ENCODE results near the gene CXXC5.

CXXC5 gene

DNA sequence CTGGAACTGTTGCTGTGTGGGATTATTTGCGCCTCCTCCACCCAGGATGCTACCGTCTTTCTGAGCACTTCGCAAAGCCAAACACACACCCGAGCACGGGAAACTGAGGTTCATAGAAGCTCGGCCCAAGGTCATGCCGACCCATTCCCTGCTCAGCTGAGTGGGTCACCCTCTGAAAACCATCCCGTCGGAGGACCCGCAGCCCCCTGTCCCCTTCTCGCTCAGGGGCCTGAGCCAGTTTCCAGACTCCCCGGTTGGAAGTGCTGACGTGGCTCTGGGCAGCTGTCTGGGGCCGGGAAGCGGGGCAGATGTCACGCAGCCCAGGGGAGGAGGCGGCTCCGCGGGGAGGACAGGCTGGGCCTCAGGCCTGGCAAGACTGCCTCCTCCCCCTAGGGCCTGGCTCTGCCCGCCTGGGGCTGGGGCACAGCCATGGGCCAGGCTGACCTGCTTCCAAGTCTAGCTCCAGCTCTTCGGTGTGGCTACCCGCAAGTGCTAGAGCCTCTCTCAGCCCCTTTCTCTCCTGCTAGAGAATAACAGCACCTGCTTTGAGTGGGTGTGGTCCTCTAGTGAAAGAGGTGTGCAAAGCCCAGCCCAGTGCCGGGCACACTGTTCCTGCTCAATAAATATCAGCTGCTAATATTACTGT, 9.9 kb upstream of the CXXC5 start:
- DNase-seq (ENCODE audit: low read depth) = peak; percentile 60

DNA sequence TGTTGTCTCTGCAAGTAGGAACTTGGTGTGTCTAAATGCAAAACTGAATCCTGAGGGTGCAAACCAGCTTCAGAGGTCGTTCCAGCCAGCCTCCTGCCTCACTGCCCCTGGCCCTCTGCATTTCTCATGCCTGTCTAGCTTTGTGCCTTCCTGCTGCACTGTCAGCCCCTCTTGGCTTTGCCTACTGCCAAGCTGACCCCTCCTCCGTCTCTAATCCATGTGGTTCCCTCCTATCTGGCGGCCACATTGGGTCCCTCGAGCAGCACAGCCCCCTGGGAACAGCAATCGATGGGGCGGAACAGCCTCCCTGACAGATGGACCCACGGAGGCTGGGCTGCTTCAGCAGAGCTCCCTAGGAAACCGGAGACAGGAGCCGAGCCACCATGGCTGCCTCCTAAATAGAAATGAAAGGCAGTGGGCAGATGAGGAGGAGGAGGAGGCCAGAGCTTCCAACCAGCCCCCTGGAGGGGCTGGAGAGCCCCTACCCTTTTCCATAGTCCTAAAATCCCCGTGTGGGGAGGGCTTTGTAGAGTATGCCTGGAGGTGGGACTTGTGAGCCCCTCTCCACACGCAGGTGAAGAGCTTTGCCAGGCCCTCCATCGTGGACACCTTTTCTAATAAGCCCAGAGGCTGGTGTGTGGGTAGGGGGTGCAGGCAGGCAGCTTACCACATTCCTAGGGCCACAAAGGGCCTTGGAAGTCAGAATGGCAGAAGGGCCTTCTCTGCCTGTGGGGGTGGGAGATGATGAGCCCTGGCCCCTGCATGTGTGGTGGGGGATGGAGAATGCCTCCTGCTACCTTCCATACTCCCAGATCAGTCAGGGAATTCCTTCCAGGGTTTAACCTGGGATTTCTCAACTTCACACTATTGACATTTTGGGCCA, 9.2 kb upstream of the CXXC5 start:
- DNase-seq (ENCODE audit: low read depth) = no peak

- DNase-seq (ENCODE audit: low read depth) = no peak
These were observed 8.3 kb upstream of the CXXC5 start for GRCh38 chr5:139639619-139640380.

GRCh38 chr5:139640421-139641115, 7.6 kb upstream of the CXXC5 start:
- no peak for DNase-seq (ENCODE audit: low read depth)

- DNase-seq (ENCODE audit: low read depth) = no peak
These were observed 6.8 kb upstream of the CXXC5 start for GRCh38 chr5:139641116-139642080.

GRCh38 chr5:139642213-139642612, 5.9 kb upstream of the CXXC5 start:
- DNase-seq (ENCODE audit: low read depth) = no peak

DNA sequence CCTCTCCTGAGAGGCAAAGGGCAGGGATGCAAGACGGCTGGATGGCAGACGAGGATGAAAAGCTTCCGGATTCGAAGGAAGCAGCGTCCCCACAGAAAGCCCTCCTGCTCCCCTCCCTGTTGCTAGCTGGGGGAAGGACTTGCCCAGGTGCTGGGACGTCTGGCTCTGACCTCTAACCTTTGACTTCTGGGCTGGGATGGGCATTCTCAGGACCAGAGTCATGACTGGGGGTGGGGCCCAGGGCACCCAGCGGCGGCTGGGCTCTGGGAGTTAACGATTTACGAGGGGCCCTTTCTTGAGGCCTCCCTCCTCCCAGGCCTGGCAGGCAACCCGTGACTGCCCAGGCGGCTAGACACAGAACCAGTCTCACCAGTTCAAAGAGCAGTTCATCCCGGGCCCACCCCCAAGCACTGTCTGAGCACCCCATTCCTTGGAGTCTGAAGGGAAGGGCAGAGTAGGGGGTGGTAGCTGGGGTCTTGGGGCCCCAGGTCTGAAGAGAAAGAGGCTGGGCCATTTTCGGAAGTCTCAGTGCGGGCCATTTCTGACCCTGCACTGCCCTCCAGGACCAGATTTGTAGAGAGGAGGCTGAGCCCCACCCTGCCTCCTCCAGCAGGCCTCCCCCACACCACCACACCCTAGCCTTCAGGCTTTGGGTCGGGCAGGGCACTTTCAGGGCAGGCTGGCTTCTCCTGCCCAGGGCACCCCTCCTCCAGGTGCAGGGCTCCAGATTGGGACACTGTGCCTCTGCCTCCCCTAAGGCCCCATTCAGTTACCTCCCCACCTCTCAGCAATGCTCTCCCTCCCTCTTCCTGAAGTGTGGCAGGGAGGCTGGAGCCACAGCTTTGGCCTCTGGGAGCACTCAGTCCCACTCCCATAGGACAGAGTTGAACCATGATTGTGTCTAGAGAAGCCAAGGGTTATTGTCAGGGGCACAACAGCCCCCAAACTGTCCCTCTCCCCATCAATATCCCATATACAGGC, 5.0 kb upstream of the CXXC5 start:
- no peak for DNase-seq (ENCODE audit: low read depth)

GRCh38 chr5:139644001-139644456, 4.1 kb upstream of the CXXC5 start:
- no peak for DNase-seq (ENCODE audit: low read depth)

DNA sequence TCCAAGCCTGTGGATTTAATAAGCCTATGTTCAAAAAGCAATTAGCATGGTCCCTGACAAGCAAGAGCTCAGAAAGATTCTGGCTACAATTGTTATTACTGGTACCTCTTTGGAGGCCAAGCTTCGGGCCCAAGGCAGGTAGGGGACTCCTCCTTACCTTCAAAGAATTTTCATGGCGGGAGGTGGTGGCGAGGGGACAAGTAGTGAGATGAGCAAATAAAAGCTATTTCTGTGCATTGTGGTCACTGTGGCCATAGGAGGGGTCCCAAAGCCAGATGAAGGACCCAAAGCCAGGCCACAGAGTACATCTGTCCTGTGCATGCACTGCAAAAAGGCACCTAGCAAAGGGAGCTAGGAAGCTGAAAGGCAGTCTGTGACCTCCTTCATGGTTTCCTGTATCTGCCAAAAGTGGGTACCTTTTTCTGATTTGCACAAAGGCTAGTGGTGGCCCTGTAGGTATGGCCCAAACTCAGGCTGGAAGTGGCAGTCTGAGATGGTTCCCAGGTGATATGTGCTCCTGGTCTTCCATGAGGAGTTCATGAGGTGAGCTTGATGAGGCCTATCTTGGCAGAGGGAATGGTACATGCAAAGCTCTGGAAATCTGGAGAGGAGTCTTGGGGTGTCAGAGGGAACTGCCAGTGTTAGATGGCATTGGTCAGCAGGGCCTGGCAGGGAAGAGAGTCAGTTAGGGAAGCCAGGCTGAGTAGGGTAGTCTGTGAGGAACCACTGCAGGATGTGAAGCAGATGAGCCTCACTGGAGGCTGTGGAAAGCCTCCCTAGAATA, 3.3 kb upstream of the CXXC5 start:
- DNase-seq (ENCODE audit: low read depth) = no peak

GRCh38 chr5:139645430-139645871, 2.7 kb upstream of the CXXC5 start:
- DNase-seq (ENCODE audit: low read depth) = no peak

DNA sequence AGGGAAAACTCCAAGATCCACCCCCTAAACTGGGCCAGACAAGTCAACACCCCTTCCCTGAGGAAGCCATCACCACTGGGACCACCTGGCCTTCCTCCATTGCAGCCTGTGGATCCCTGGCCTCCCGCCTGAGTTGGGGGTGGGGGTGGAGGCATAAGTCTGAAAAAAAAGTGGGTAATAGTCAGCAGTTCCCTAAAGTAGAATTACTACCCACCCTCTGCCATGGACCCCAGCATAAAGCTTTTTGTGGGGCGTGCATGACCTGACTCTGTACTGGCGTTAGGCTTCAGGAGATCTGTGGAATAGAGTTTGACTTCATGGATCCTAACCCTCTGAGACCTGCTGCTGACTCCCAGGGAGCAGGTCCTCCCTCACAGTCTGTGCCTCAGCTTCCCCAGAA, 2.0 kb upstream of the CXXC5 start:
- no peak for DNase-seq (ENCODE audit: low read depth)

DNA sequence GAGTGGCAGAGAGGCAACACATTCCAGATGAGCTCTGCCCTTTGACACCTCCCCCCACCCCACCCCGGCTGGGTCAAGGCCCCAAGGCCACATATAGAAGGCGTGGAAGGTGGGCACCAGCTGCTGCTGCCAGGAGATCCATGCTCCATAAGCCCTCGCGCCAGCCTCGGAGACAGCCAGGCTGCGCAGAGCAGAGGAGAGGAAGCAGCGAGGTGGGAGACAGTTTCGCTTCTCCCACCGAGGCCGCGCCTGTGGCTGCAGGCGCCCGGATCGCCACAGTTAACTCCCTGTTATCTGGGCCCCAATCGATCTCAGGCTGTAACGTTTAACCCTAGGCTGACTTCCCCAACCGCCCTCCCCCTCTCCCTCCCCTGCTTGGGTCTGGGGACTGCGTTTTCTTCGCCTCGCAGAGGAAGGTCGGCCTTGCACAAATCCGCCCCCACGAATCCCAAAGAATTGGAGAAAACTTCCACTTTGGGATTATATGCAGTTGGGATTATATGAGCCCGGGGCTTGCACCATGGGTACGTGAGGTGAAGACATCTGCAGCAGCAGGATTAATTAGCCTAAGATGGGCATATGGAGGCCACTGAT, 1.1 kb upstream of the CXXC5 start:
- DNase-seq (ENCODE audit: low read depth) = no peak

DNA sequence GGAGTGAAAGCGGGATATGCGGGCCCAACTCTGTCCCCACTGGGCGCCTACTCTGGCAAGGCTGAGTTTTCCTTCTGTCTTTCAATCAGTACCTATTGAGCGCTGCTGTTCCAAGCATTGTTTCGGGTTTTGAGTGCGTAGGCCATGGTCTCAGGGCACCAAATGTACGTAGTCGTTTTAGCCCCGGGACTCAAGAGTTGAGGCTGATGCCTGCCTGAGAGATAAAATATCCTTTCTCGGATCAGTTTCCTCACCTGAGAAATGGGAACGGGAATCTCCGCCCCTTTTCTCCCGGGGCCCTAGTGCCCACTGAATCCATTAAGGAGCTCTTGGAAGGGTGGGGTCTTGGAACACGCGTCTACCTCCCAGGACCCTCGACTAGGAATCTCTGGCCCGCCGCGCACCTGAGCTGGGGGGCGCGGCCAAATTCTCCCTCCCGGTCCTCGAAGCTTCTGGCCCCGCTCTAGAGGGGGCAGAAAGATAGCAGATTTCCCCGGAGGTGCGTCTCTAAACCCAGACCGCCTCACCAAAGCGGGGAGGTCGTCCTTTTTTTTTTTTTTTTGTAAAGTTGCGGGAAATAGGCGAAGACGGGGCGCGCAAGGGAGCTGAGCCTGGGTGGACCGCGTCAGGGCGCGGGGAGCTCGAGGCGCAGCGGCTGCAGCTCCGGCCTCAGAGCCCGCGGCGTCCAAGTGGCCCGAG, 494 bp upstream of the CXXC5 start:
- no peak for DNase-seq (ENCODE audit: low read depth)

- DNase-seq (ENCODE audit: low read depth) = no peak
These were observed 1.2 kb downstream of the CXXC5 start for GRCh38 chr5:139649082-139649991.

DNA sequence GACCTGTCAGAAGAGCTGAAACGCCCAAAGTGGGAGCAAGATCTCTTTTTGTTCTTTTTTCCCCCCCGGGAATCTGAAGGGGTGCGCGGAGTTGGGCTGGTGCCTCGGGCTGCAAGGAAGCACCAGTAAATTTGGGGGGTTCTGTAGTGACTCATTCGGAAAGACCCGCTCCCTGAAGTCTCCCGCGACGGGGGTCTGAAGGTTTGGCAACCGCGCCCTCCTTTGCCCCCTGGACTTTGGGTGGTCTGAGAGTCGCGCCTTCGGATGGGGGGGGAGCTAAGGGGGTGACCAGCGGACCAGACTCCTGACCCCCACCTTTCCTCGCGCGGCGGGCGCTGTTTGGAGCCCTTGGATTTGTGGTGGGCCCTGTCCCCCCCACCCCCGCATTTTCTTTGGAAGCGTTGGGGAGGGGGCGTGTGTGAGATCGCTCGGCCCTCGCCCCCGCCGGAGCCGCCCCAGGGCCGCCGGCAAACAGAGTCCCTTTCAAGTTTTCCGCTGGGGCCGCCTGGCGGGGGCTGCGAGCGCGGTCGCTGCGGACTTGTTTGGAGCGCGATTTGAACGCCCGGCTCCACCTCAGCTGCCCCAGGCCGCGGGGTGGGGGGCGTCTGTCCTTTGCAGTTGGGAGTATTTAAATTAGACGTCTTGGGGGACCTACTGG, 2.0 kb downstream of the CXXC5 start:
- no peak for DNase-seq (ENCODE audit: low read depth)

DNA sequence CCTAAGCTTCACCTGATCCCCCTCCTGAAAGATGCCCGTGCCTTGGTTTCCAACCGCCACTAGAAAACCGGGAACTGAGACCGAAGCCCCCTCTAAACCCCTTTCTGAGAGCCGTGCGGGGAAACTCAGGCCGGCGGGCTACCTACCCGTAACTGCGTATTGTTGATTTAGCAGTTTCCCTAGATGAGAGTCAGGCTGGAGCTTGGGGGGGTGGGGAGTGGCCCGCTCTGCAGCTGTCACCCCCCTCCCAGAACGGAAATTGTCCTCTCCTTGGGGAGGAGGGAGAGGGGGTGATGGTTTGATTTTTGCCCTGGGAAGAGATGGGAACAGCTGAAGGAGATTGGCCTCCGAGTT, 2.5 kb downstream of the CXXC5 start:
- DNase-seq (ENCODE audit: low read depth) = no peak

Data from amniotic epithelial cell (primary cell).